Activated naive CD8-positive, alpha-beta T cell treated with anti-CD3 and anti-CD28 coated beads, Interleukin-2, amount 50 U/mL, for 24 hours (primary cell): ENCODE results near the gene L3MBTL4.

Experiments used
- ATAC-seq: fragments of 150-1000 bp; cut with Tn5 transposase; one replicate; pipeline ENCODE4 v1.10.0; 2021
- DNase-seq: peaks from one replicate; pipeline ENCODE4 v3.0.0; 2021
- H3K27ac Mint-ChIP-seq: one replicate; pipeline ENCODE4 v1.8.0; 2021; ENCODE audit warnings: mild to moderate bottlenecking, mixed read lengths
- H3K27me3 Mint-ChIP-seq: one replicate; pipeline ENCODE4 v1.8.0; 2021; ENCODE audit warnings: mixed read lengths
- H3K36me3 Mint-ChIP-seq: one replicate; pipeline ENCODE4 v1.8.0; 2021; ENCODE audit warnings: low read depth, mixed read lengths
- H3K4me1 Mint-ChIP-seq: one replicate; pipeline ENCODE4 v1.8.0; 2021; ENCODE audit warnings: mixed read lengths
- H3K4me3 Mint-ChIP-seq: one replicate; pipeline ENCODE4 v1.8.0; 2021; ENCODE audit warnings: mild to moderate bottlenecking, moderate library complexity, mixed read lengths
- H3K9me3 Mint-ChIP-seq: one replicate; pipeline ENCODE4 v1.8.0; 2021; ENCODE audit warnings: mixed read lengths

The L3MBTL4 gene

GRCh38 chr18:5969355-5969988 lies 445.2 kb downstream of the L3MBTL4 start:
- H3K27ac Mint-ChIP-seq = no peak overlapping the region
- H3K4me1 Mint-ChIP-seq = peaks cover 16% of the 10 kb centered on the region
- H3K36me3 Mint-ChIP-seq = no peaks in the 10 kb centered on the region
- H3K9me3 Mint-ChIP-seq = no peaks in the 10 kb centered on the region
- no peaks in the 10 kb centered on the region for H3K27me3 Mint-ChIP-seq
- DNase-seq = no peak
- no peak overlapping the region for H3K4me3 Mint-ChIP-seq
- ATAC-seq = no peak

DNA sequence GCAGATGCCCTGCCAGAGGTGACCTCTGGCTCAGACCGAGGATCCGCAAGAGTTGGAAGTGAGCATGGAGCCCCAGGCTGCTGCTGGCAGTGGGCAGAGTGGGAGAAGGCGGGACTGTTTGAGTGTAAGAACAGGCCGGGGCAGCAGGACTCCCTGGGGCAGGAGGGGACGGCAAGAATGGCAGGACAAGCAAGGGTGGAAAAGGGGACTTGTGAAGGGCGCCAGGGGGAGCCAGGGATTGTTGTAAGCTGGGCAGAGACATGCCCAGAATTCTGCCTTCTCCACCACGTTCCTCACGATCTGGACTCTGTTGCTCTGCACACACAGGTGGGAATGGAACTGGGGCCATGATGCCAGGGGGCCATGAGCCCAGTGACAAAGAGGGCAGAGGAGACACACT lies 447.0 kb downstream of the L3MBTL4 start:
- Mint-ChIP-seq H3K4me3 (no peak overlapping the region), H3K27me3 (no peaks in the 10 kb centered on the region), H3K36me3 (no peaks in the 10 kb centered on the region), H3K9me3 (no peaks in the 10 kb centered on the region), H3K27ac (no peak overlapping the region), H3K4me1 (peaks cover 17% of the 10 kb centered on the region)
- DNase-seq (no peak), ATAC-seq (no peak)

- Mint-ChIP-seq H3K27ac (no peak overlapping the region), H3K36me3 (no peaks in the 10 kb centered on the region)
These were observed 447.7 kb downstream of the L3MBTL4 start for GRCh38 chr18:5967007-5967406.

DNA sequence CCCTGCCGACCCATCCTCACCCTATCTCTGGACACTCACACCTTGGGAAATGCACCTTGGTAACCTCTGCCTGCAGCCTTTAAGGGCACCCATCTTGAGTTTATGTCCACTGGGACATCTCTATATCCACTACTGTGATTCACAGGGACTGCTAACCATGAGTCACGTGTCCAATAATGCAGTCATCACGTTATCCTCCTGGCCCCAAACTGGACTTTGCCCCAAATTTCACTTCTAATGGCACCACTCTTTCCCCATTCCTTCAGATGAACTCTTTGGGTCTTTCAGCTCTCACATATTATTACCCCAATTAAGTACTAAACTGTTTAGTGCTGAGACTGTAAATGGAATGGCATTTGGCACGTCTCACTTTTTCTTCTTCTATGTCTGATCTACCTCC lies 448.2 kb downstream of the L3MBTL4 start:
- Mint-ChIP-seq H3K36me3 (no peaks in the 10 kb centered on the region), H3K9me3 (no peaks in the 10 kb centered on the region), H3K27ac (no peak overlapping the region), H3K27me3 (no peaks in the 10 kb centered on the region), H3K4me1 (peaks cover 17% of the 10 kb centered on the region), H3K4me3 (no peak overlapping the region)
- ATAC-seq (no peak), DNase-seq (no peak)

More at GRCh38 chr18:5967007-5967406, 447.7 kb downstream of the L3MBTL4 start:
- no peaks in the 10 kb centered on the region for H3K9me3 Mint-ChIP-seq
- DNase-seq = no peak
- no peak for ATAC-seq
- H3K4me1 Mint-ChIP-seq = peaks cover 17% of the 10 kb centered on the region
- H3K4me3 Mint-ChIP-seq = no peak overlapping the region
- H3K27me3 Mint-ChIP-seq = no peaks in the 10 kb centered on the region

GRCh38 chr18:5964996-5965395 lies 449.7 kb downstream of the L3MBTL4 start:
- no peaks in the 10 kb centered on the region for H3K9me3 Mint-ChIP-seq
- ATAC-seq (no peak), DNase-seq (no peak)
- no peak overlapping the region for H3K4me3 Mint-ChIP-seq
- H3K27ac Mint-ChIP-seq = no peak overlapping the region
- no peaks in the 10 kb centered on the region for H3K27me3 Mint-ChIP-seq
- H3K4me1 Mint-ChIP-seq = peaks cover 14% of the 10 kb centered on the region
- no peaks in the 10 kb centered on the region for H3K36me3 Mint-ChIP-seq

- Mint-ChIP-seq H3K4me1 (peaks cover 12% of the 10 kb centered on the region), H3K9me3 (no peaks in the 10 kb centered on the region), H3K27ac (no peak overlapping the region), H3K4me3 (no peak overlapping the region), H3K27me3 (no peaks in the 10 kb centered on the region), H3K36me3 (no peaks in the 10 kb centered on the region)
- no peak for ATAC-seq
- no peak for DNase-seq
These were observed 450.1 kb downstream of the L3MBTL4 start for GRCh38 chr18:5964596-5964995.

- DNase-seq = no peak
- Mint-ChIP-seq H3K9me3 (no peaks in the 10 kb centered on the region), H3K4me1 (peaks cover 12% of the 10 kb centered on the region), H3K4me3 (no peak overlapping the region), H3K27me3 (no peaks in the 10 kb centered on the region), H3K36me3 (no peaks in the 10 kb centered on the region), H3K27ac (no peak overlapping the region)
- ATAC-seq = no peak
These were observed 450.6 kb downstream of the L3MBTL4 start for GRCh38 chr18:5964108-5964507.

GRCh38 chr18:5963267-5963666 lies 451.4 kb downstream of the L3MBTL4 start:
- peaks cover 12% of the 10 kb centered on the region for H3K4me1 Mint-ChIP-seq
- no peak for ATAC-seq

DNA sequence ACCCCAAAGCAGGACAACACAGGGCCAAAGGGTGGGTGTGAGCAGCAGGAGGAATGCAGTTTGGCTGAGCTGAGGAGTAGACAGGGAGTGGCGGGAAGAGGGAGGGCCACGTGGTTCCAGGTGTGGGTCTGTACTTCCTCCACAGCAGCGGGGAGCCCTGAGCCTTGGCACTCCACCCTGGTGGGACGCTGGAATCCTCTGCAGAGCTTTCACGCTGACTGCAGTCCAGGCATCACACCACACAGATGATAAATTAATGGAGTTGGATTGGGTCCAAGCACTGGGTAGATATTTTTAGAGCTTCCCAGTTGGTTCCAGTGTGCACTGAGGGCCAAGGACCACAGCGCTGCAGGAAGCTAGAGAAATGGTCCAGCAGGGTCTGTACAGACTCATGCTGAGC lies 452.3 kb downstream of the L3MBTL4 start:
- no peaks in the 10 kb centered on the region for H3K9me3 Mint-ChIP-seq
- H3K4me1 Mint-ChIP-seq = peaks cover 12% of the 10 kb centered on the region
- no peak for DNase-seq
- H3K4me3 Mint-ChIP-seq = no peak overlapping the region
- no peak for ATAC-seq
- H3K27me3 Mint-ChIP-seq = no peaks in the 10 kb centered on the region
- H3K36me3 Mint-ChIP-seq = no peaks in the 10 kb centered on the region
- no peak overlapping the region for H3K27ac Mint-ChIP-seq

More at GRCh38 chr18:5963267-5963666, 451.4 kb downstream of the L3MBTL4 start:
- Mint-ChIP-seq H3K9me3 (no peaks in the 10 kb centered on the region), H3K4me3 (no peak overlapping the region), H3K36me3 (no peaks in the 10 kb centered on the region), H3K27me3 (no peaks in the 10 kb centered on the region), H3K27ac (no peak overlapping the region)
- no peak for DNase-seq

- DNase-seq = no peak
- ATAC-seq = no peak
- Mint-ChIP-seq H3K27me3 (no peaks in the 10 kb centered on the region), H3K36me3 (no peaks in the 10 kb centered on the region), H3K4me3 (no peak overlapping the region), H3K9me3 (no peaks in the 10 kb centered on the region), H3K27ac (no peak overlapping the region), H3K4me1 (peaks cover 12% of the 10 kb centered on the region)
These were observed 452.9 kb downstream of the L3MBTL4 start for GRCh38 chr18:5961828-5962150.

DNA sequence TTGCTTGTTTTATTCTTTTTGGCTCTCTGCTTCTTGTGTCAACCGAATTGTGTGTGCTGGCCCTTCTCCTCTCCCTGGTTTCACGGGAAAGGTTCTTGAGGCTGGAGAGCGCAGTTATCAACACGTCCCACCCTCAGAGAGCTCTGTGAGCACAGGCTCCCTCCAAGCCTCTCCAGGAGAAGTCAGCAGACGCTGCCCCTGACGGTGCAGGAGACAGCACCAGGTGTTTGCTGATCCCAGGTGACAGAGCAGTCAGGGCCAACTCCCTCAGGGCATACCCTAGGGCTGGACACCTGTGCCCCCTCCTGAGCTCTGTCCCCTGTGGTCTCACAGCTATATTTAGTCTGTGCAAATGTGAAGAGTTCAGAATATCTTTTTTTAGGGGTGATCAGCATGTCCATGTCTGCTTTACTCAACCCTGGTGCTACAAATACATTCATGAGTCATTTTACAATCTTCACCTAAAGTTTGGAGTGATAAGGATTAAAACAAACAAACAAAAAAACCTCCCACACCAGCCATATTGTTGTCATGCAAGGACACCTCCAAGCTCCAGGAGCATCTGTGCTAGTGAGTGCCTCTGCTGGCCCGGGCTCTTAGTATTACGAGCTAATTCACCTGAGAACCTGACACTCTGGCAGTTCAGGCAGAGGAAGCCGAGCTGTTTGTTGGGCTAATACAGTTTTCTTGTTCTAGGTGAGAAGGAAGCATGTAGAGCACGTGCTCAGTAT lies 453.4 kb downstream of the L3MBTL4 start:
- peaks cover 12% of the 10 kb centered on the region for H3K4me1 Mint-ChIP-seq
- ATAC-seq (no peak), DNase-seq (no peak)
- no peaks in the 10 kb centered on the region for H3K36me3 Mint-ChIP-seq
- no peak overlapping the region for H3K4me3 Mint-ChIP-seq
- H3K9me3 Mint-ChIP-seq = no peaks in the 10 kb centered on the region
- no peak overlapping the region for H3K27ac Mint-ChIP-seq
- H3K27me3 Mint-ChIP-seq = no peaks in the 10 kb centered on the region

DNA sequence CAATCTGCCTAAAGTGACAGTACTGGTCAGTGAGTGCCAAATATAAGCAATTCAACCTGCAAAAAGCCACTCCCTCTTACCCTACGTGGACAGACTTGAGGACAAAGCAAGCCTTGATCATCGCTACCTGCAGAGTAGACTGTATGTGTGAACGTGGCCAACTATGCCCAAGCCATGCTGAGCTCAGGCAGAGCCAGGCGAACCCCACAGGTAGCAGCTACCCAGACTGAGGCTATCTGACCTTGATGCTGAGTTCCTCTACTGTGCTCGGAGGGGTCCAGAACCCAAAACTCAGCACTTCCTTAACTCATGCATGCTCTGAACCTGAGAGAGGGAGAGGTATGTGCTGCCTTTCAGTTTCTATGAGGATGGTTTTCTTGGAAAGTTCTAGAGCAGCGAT lies 455.9 kb downstream of the L3MBTL4 start:
- Mint-ChIP-seq H3K9me3 (no peaks in the 10 kb centered on the region), H3K4me3 (no peak overlapping the region), H3K4me1 (no peaks in the 10 kb centered on the region), H3K27ac (no peak overlapping the region), H3K27me3 (no peaks in the 10 kb centered on the region), H3K36me3 (no peaks in the 10 kb centered on the region)
- DNase-seq (no peak), ATAC-seq (no peak)

GRCh38 chr18:5955861-5956260 lies 458.9 kb downstream of the L3MBTL4 start:
- Mint-ChIP-seq H3K9me3 (no peaks in the 10 kb centered on the region), H3K27me3 (no peaks in the 10 kb centered on the region), H3K4me1 (no peaks in the 10 kb centered on the region), H3K27ac (no peak overlapping the region), H3K4me3 (no peak overlapping the region), H3K36me3 (no peaks in the 10 kb centered on the region)
- DNase-seq (no peak), ATAC-seq (no peak)

DNA sequence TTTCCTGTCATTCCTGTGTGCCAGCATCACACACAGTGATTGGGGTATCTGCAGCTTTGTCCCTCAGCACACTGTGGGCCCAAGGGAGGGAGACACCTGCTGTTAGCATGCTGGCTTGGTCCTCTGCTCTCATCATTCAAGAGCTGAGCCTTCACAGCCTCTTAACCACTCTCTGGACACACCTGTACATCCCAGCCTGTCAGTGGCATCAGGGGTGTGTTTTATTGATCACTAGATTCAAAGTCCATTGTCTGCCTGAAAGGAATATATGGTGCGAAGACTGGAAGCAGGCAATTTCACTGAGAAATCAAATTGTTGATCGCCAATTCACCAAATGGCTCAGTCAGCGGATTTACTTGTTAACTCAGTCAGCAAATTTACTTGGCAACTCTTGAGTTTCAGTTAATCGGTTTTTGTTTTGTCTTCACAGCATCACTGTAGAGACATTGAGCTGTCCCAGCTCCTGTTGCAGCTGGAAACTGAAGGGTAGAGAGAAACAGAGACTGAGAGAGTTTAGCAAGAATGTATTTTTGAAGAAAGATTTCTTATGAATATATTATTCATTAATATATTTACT lies 463.1 kb downstream of the L3MBTL4 start:
- H3K4me1 Mint-ChIP-seq = no peaks in the 10 kb centered on the region
- H3K27me3 Mint-ChIP-seq = no peaks in the 10 kb centered on the region
- no peak overlapping the region for H3K27ac Mint-ChIP-seq
- ATAC-seq (no peak), DNase-seq (no peak)
- no peaks in the 10 kb centered on the region for H3K9me3 Mint-ChIP-seq
- H3K36me3 Mint-ChIP-seq = no peaks in the 10 kb centered on the region
- H3K4me3 Mint-ChIP-seq = no peak overlapping the region

GRCh38 chr18:5948781-5949180 lies 465.9 kb downstream of the L3MBTL4 start:
- Mint-ChIP-seq H3K36me3 (no peaks in the 10 kb centered on the region), H3K27me3 (no peaks in the 10 kb centered on the region)

More at GRCh38 chr18:5948781-5949180, 465.9 kb downstream of the L3MBTL4 start:
- Mint-ChIP-seq H3K4me3 (no peak overlapping the region), H3K27ac (no peak overlapping the region), H3K4me1 (no peaks in the 10 kb centered on the region), H3K9me3 (no peaks in the 10 kb centered on the region)
- ATAC-seq (no peak), DNase-seq (no peak)
